NB4 (cell line): Measurements from ENCODE around the gene DOK1.
"Not testable (repeated sequence)": the region's sequence is repeated elsewhere in the genome, so short reads cannot be mapped to it uniquely, and the experiment has no call there.

ENCODE experiments used
- DNase-seq: peaks from one replicate; pipeline ENCODE4 v3.0.0; 2010; ENCODE audit warnings: low read depth
- H3K4me3 ChIP-seq: one replicate; pipeline ENCODE4 v1.5.1; 2011; ENCODE audit warnings: mild to moderate bottlenecking, low read depth, low read length, moderate library complexity
- CTCF ChIP-seq: IDR thresholded peaks from one replicate; pipeline ENCODE4 v1.5.1; 2012; ENCODE audit warnings: low read depth, low read length
- MAX ChIP-seq: IDR thresholded peaks from 2 replicates; pipeline ENCODE4 v1.6.1; 2011; ENCODE audit warnings: low read depth, low read length
- MYC ChIP-seq: IDR thresholded peaks from 2 replicates; pipeline ENCODE4 v1.6.1; 2011; ENCODE audit warnings: low read depth, low read length
- POLR2A ChIP-seq: IDR thresholded peaks from 2 replicates; pipeline ENCODE4 v1.6.1; 2011; ENCODE audit warnings: mild to moderate bottlenecking; ENCODE audit not compliant: insufficient read length; ENCODE audit errors: extremely low read depth

DOK1 gene

GRCh38 chr2:74555610-74556103 is 1.1 kb downstream of the DOK1 start:
- TF ChIP-seq CTCF (no peak), MAX (no peak), MYC (no peak; the same call in 1 of the 2 replicates), POLR2A (no peak)
- peak overlapping the region; percentile 96 for H3K4me3 ChIP-seq
- DNase-seq, result peak; percentile 60

- no peak for TF ChIP-seq MYC
- TF ChIP-seq MAX, result no peak
- no peak for TF ChIP-seq CTCF
- TF ChIP-seq POLR2A, result no peak
- no peak for DNase-seq
- peak overlapping the region; percentile 96 for H3K4me3 ChIP-seq
Measured at GRCh38 chr2:74556159-74556558, 1.6 kb downstream of the DOK1 start.

- no peak for DNase-seq
- TF ChIP-seq MYC, result no peak
- no peak overlapping the region for H3K4me3 ChIP-seq
Measured at GRCh38 chr2:74556831-74557370, 2.4 kb downstream of the DOK1 start.

- no peak overlapping the region for H3K4me3 ChIP-seq
- DNase-seq, result no peak
- no peak for TF ChIP-seq MAX
- no peak for TF ChIP-seq MYC
- no peak for TF ChIP-seq CTCF
- TF ChIP-seq POLR2A, result no peak
Measured at GRCh38 chr2:74558284-74559230, 4.0 kb downstream of the DOK1 start.

- TF ChIP-seq POLR2A (no peak), MYC (no peak)
- H3K4me3 ChIP-seq, result no peak overlapping the region
- DNase-seq, result no peak
Measured at GRCh38 chr2:74559912-74560311, 5.4 kb downstream of the DOK1 start.

- H3K4me3 ChIP-seq, result no peak overlapping the region
- no peak for DNase-seq
- TF ChIP-seq CTCF, result no peak
- TF ChIP-seq MYC, result no peak
- no peak for TF ChIP-seq POLR2A
- TF ChIP-seq MAX, result no peak
Measured at GRCh38 chr2:74560591-74560990, 6.1 kb downstream of the DOK1 start.

GRCh38 chr2:74561022-74561421 is 6.5 kb downstream of the DOK1 start:
- H3K4me3 ChIP-seq, DNase-seq: not testable (repeated sequence)
